Fibroblast of the conjunctiva (primary cell): ENCODE data around the gene EFCAB9.
"Not testable (repeated sequence)": the region's sequence is repeated elsewhere in the genome, so short reads cannot be mapped to it uniquely, and the experiment has no call there.

Experiments
- DNase-seq: peaks from one replicate; pipeline ENCODE4 v3.0.0-alpha.2; 2010; ENCODE audit warnings: low read depth

Gene EFCAB9

GRCh38 chr5:172188893-172189692 lies 4.9 kb upstream of the EFCAB9 start:
- DNase-seq: no peak

- DNase-seq: no peak
Measured at GRCh38 chr5:172189693-172190296, 4.2 kb upstream of the EFCAB9 start.

- DNase-seq: no peak
Measured at GRCh38 chr5:172194985-172195774, 1.2 kb downstream of the EFCAB9 start.

- DNase-seq: not testable (repeated sequence)
Measured at GRCh38 chr5:172197775-172198174, 3.8 kb downstream of the EFCAB9 start.

- no peak for DNase-seq
Measured at GRCh38 chr5:172199446-172199845, 5.5 kb downstream of the EFCAB9 start.

GRCh38 chr5:172200476-172200875 lies 6.5 kb downstream of the EFCAB9 start:
- DNase-seq: no peak

- not testable (repeated sequence) for DNase-seq
Measured at GRCh38 chr5:172205984-172206383, 12.0 kb downstream of the EFCAB9 start.

- DNase-seq: no peak
Measured at GRCh38 chr5:172207511-172207910, 13.5 kb downstream of the EFCAB9 start.

- no peak for DNase-seq
Measured at GRCh38 chr5:172209714-172210113, 15.7 kb downstream of the EFCAB9 start.

GRCh38 chr5:172211676-172212075 lies 17.7 kb downstream of the EFCAB9 start:
- DNase-seq: no peak

- DNase-seq: no peak
Measured at GRCh38 chr5:172213126-172213525, 19.2 kb downstream of the EFCAB9 start.

GRCh38 chr5:172216345-172216744 lies 22.4 kb downstream of the EFCAB9 start:
- no peak for DNase-seq

- DNase-seq: no peak
Measured at GRCh38 chr5:172219296-172219695, 25.3 kb downstream of the EFCAB9 start.

GRCh38 chr5:172223901-172224873 lies 30.2 kb downstream of the EFCAB9 start:
- no peak for DNase-seq

GRCh38 chr5:172224996-172225395 lies 31.0 kb downstream of the EFCAB9 start:
- DNase-seq: no peak

GRCh38 chr5:172229904-172230303 lies 35.9 kb downstream of the EFCAB9 start:
- no peak for DNase-seq

GRCh38 chr5:172234031-172234430 lies 40.1 kb downstream of the EFCAB9 start:
- DNase-seq: no peak

- DNase-seq: no peak
Measured at GRCh38 chr5:172235132-172235780, 41.3 kb downstream of the EFCAB9 start.

GRCh38 chr5:172235827-172236736 lies 42.1 kb downstream of the EFCAB9 start:
- DNase-seq: no peak

GRCh38 chr5:172238334-172238733 lies 44.4 kb downstream of the EFCAB9 start:
- DNase-seq: no peak
